ENCODE results near the gene SLC6A9.

The SLC6A9 gene

DNA sequence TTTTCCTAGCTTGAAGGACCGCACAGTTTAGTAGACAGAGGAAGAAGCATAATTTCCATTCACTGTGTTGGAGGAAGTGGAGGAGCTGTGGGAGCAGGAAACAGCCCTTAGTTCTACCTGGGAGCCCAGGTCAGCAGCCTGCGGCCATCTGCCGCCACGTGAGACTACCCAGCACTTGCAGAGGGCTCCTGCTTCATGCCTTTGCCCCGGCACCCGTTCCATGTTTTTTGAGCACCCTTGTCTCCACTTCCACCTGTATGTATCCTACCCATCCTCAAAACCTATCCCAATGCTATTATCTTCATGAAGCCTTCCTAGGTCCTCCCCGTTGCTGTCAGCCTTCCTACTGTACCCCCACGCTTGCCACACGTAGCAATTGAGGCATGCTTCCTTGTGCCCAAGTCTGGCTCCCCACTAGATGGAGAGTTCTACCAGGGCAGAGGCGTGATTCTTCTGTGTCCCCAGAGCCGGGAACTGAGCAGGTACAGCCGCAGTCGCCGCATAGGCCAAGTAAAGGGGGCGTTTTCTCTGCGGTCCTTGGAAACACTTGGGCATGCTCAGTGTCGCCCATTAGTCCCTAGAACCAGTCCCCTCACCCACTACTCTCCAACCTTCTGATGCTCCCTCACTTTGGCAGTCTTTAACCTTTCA is 1.9 kb downstream of the SLC6A9 start:
- no peak for DNase-seq (ENCODE audit: low read depth, low spot score)

- DNase-seq (ENCODE audit: low read depth, low spot score): no peak
Measured at GRCh38 chr1:44027320-44027719, 3.9 kb downstream of the SLC6A9 start.

- no peak for DNase-seq (ENCODE audit: low read depth, low spot score)
Measured at GRCh38 chr1:44025816-44026215, 5.4 kb downstream of the SLC6A9 start.

GRCh38 chr1:44024903-44025525 is 6.2 kb downstream of the SLC6A9 start:
- DNase-seq (ENCODE audit: low read depth, low spot score): no peak

GRCh38 chr1:44024031-44024902 is 7.0 kb downstream of the SLC6A9 start:
- DNase-seq (ENCODE audit: low read depth, low spot score): no peak

- DNase-seq (ENCODE audit: low read depth, low spot score): no peak
Measured at GRCh38 chr1:44021581-44022321, 9.5 kb downstream of the SLC6A9 start.

- DNase-seq (ENCODE audit: low read depth, low spot score): no peak
Measured at GRCh38 chr1:44021156-44021555, 10.1 kb downstream of the SLC6A9 start.

DNA sequence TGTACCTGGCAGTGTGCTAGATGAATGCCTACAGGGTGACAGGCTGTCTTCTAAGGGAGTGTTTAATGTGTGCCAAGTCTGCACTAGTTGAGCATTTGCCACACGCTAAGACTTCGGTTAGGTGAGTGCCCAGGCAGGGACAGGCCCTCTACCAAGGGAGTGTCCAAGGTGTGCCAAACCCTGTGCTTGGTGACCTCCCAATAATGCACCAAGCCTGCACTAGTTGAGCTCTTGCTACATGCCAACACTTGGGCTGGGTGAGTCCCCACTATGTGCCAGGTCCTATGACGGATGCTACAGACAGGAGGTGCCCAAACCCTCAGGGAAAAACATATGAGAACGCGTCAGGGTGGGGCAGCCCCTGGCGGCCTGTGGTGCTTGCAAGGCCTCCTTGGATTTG is 10.8 kb downstream of the SLC6A9 start:
- no peak for DNase-seq (ENCODE audit: low read depth, low spot score)

GRCh38 chr1:44019466-44019948 is 11.8 kb downstream of the SLC6A9 start:
- no peak for DNase-seq (ENCODE audit: low read depth, low spot score)

GRCh38 chr1:44016890-44017400 is 14.3 kb downstream of the SLC6A9 start:
- no peak for DNase-seq (ENCODE audit: low read depth, low spot score)

DNA sequence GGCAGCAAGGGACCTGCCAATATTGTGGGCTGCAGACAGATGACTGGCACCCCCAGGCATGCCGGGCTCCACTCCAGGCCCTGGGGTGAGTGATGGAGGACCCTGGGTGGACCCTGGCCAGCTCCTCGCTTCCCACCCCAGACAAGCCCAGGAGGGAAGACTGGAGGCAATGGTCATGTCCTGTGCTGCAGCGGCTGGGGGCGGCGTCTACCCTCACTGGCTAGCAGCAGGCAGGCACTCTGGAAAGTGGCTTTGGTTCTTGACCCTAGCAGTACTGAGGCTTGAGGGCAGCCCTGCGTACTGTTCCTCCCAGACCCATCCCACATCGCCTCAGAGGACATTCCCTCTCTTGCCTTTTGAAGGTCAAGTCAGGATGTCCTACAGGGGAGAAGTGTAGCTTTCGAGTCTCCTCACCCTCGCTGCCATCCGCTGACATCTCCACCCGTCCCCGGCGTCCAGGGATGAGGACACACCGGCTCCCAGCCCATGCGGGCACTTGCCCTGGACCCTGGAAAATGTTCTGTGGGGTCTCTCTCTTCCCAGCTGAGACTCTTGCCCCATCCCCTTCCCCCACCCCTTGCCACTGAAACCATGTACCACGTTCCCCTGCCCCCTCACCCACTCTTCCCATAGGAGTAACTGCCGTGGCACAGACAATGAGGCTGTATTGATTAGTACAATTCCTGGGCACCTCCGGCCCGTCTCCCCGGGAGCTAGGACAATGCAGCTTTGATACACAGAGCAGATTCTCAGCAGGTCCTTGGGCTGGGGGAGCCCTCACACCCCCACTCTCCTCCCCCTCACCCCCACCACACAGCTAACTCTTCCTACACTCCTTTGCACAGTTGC is 15.0 kb downstream of the SLC6A9 start:
- no peak for DNase-seq (ENCODE audit: low read depth, low spot score)

DNA sequence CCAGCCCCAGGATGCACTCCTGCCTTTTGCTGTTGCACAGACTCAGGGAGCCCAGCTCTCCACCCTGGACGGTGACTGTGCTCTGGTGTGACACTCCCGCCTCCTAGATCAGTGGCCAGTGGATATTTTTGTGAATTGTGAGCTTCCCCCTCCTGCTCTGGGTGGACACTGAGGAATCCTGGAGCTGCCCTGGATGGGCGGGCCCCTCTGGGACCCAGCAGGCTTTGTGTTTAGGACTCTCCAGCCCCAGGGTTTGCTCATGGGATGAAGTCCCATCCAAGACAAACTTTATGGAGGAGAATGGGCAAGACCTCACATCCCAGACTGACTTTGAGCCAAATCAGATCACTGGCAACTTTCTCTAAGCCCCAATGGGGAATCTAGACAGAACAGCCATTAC is 16.1 kb downstream of the SLC6A9 start:
- no peak for DNase-seq (ENCODE audit: low read depth, low spot score)

- no peak for DNase-seq (ENCODE audit: low read depth, low spot score)
Measured at GRCh38 chr1:44014365-44015104, 16.7 kb downstream of the SLC6A9 start.

GRCh38 chr1:44013949-44014348 is 17.3 kb downstream of the SLC6A9 start:
- no peak for DNase-seq (ENCODE audit: low read depth, low spot score)

- DNase-seq (ENCODE audit: low read depth, low spot score): no peak
Measured at GRCh38 chr1:44012941-44013609, 18.2 kb downstream of the SLC6A9 start.

DNA sequence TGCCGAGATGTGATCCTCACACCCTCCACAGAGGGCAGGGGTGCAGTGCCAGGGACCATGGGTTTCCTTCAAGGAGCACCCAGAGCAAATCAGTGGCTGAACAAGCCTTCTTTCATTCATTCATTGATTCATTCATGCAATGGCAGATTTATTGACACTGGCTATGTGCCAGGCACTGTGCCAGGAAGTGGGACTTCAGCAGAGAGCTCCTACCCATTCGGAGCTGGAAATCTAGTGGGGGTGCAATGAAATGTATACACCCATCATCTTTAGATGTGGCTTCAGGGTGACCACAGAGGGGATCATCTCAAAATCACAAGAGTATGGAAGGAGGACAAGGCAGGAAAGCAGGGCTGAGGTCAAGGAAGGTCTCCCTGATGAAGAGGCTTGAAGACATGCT is 18.9 kb downstream of the SLC6A9 start:
- DNase-seq (ENCODE audit: low read depth, low spot score): no peak

GRCh38 chr1:44010935-44011471 is 20.3 kb downstream of the SLC6A9 start:
- no peak for DNase-seq (ENCODE audit: low read depth, low spot score)

- no peak for DNase-seq (ENCODE audit: low read depth, low spot score)
Measured at GRCh38 chr1:44008259-44008658, 23.0 kb downstream of the SLC6A9 start.

DNA sequence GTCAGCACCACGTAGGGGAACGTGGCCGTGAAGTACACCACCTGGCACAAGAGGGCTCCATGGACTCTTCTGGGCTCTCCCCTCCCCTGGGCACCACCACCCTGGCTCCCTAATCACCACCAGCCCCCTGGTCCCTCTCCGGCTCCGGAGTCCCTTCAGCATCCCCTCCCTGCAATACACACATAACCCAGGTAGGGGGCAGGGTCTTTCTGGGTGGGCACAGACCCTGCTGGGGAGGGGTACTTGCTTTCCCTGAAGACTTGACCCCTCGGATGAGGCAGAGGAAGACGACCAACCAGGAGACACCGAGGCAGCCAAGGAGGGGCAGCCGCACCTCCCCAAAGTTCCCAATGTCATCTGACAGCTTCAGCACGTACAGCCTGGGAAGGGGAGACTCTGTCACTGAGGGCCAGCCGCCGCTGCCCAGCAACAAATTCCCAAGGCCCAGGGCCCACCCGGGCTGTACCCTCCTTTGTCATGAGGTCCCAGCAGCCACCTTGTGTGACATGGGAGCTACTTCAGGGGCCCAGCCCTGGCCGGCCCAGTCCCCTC is 28.6 kb downstream of the SLC6A9 start:
- no peak for DNase-seq (ENCODE audit: low read depth, low spot score)

All from ELF-1 (cell line).